ENCODE results near the gene TGFB1I1.
"Not testable (repeated sequence)": the region's sequence is repeated elsewhere in the genome, so short reads cannot be mapped to it uniquely, and the experiment has no call there.

TGFB1I1 gene

GRCh38 chr16:31473264-31473984 lies 1.5 kb downstream of the TGFB1I1 start:
- no peak for DNase-seq

- DNase-seq, result no peak
Measured at GRCh38 chr16:31474173-31474714, 2.3 kb downstream of the TGFB1I1 start.

GRCh38 chr16:31474773-31475738 lies 3.1 kb downstream of the TGFB1I1 start:
- no peak for DNase-seq

GRCh38 chr16:31475946-31476302 lies 4.0 kb downstream of the TGFB1I1 start:
- no peak for DNase-seq

DNA sequence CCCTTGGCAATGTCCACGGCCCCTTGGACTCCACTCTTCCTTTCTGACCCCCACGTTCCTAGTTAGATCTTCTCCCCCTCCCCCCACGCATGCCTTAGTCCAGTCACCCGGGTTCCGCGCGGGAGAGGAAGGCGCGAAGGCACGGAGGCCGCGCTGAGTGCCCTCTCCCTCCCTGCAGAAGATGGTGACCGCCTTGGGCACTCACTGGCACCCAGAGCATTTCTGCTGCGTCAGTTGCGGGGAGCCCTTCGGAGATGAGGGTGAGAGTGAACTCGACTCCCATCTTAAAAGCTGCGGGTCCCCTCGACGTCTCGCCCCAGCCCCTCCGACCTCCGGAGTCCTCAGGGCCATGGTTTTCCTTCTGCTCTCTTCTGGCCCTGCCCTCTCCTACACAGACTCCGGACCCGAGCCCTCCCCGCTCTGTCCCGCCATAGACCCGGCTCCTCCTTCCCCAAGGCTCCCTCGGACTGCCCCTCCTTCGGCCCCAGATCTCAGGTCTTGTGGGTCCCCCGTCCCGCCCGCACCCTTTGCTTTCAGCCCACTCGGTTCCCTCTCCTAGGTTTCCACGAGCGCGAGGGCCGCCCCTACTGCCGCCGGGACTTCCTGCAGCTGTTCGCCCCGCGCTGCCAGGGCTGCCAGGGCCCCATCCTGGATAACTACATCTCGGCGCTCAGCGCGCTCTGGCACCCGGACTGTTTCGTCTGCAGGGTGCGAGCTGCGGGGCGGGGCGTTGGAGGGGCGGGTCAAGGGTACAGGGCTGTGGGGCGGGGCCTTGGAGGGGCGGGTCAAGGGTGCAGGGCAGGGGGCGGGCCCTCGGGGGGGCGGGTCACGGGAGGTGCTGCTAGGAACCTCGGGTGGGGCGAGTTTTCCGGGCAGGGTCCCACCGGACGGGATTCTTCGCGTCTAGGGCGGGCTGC lies 4.6 kb downstream of the TGFB1I1 start:
- no peak for DNase-seq

- no peak for DNase-seq
Measured at GRCh38 chr16:31477220-31478216, 5.6 kb downstream of the TGFB1I1 start.

DNA sequence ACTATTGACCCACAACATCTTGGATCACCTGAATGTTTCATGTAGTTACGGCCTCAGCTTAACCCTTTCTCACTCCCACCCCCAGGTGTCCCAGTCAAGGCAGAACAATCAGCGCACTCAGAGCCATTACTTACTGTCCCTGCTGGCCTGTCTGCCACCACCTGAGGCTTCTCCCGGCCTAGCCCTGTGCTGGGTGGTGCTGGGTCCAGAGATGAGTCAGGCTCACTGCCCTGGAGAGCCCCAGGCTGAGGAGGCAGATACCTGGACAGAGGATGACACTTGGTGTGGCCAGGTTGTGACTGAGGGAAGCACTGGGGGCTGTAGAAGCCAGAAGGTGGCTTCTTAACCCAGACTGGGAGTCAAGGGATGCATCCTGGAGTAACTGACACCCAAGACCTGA lies 7.0 kb downstream of the TGFB1I1 start:
- no peak for DNase-seq

- no peak for DNase-seq
Measured at GRCh38 chr16:31479751-31480150, 7.8 kb downstream of the TGFB1I1 start.

DNA sequence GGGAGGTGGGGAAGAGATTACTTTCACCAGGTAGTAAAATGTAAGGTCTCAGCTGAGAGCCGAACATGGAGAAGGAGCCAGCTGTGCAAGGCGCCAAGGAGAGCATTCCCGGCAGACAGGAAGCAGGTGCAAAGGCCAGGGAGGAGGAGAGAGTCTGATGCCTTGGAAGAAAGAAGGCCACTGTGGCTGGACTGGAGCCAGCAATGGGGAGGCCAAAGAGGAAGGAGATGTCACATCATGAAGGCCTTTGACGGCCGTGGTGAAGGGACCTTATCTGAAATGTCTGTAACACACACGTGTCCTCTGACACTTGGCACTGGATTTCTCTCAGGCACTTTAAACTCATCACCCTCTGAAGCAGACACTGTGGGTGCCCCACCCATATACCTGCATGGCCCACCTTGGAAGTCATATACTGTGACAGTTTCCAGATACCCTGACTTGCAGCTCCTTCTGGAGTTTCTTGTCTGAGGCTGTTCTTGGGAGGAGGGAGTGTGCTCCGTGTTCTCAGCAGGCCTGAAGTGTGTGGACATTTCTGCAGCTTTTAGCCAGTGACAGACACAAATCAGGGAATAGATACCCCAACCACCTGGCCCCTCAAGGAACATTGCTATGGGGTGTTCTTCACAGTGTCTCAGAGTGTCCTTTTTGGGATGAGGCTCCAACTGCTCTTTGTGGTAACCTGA lies 9.0 kb downstream of the TGFB1I1 start:
- no peak for DNase-seq

DNA sequence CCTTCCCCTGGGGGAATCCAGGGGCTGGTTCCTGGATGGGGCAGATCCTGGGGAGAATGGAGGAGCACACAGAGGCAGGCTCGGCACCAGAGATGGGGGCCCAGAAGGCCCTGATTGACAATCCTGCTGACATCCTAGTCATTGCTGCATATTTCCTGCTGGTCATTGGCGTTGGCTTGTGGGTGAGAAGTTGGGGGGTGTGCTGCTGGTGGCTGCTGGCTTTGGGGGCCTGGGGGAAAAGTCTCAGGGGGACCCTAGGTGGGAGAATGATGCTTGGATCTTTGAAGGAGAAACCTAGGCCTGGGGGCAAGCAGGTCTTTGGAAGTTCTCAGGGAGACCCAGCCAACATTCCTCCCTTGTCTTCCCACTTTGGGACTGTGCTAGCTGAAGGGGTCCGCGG lies 11.1 kb downstream of the TGFB1I1 start, which contains the start of gene SLC5A2:
SLC5A2 (plus strand) TSS at position 43 of the 400 bp plus-strand sequence; CDS start at position 57, 14 bp downstream.
- no peak for DNase-seq

GRCh38 chr16:31484048-31484447 lies 12.1 kb downstream of the TGFB1I1 start:
- not testable (repeated sequence) for DNase-seq

- no peak for DNase-seq
Measured at GRCh38 chr16:31484491-31485171, 12.7 kb downstream of the TGFB1I1 start.

GRCh38 chr16:31485571-31485970 lies 13.6 kb downstream of the TGFB1I1 start:
- DNase-seq, result no peak

- no peak for DNase-seq
Measured at GRCh38 chr16:31486045-31486444, 14.1 kb downstream of the TGFB1I1 start.

DNA sequence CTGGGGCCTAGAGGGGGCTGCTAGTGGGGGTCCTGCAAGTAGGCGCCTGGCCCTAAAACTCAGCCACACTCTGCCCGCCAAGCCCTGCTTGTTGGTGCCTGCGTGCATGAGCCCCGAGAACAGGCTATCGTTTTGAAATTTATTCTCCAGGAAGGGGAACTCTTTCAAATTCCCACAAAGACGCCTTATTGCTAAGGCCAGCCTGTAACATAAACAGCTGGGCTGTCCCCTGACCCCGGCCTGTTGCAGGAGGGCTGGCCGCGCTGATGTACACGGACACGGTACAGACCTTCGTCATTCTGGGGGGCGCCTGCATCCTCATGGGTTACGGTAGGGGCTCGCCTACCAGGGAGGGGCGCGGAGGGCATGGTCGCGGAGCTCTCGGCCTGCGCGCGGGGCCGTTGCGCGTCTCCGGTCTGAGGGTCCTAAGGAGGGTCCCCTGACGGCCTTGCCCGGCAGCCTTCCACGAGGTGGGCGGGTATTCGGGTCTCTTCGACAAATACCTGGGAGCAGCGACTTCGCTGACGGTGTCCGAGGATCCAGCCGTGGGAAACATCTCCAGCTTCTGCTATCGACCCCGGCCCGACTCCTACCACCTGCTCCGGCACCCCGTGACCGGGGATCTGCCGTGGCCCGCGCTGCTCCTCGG lies 15.2 kb downstream of the TGFB1I1 start:
- no peak for DNase-seq

DNA sequence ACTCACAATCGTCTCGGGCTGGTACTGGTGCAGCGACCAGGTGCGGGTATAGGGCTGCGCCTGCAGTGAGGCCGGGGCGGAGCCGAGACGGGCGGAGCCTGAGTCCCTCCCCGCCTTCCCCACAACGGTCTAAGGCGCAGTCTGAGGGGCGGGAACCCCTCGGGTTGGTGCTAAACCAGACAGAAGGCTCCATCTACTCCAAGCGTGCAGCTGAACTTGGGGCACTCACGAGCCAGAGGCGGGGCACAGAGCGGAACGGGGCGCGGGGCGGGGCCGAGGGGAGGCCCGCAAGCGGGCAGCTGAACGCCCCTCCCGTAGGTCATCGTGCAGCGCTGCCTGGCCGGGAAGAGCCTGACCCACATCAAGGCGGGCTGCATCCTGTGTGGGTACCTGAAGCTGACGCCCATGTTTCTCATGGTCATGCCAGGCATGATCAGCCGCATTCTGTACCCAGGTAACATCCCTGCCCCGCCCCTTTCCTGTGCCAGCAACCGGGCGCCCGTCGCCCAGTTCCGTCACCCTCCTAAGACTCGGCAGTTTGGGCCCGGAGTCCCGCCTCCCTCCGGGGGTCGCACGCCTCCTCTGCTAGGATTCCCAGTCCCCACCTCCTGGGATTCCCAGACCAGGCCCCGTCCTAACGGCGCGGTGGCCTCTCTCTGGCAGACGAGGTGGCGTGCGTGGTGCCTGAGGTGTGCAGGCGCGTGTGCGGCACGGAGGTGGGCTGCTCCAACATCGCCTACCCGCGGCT lies 15.9 kb downstream of the TGFB1I1 start:
- DNase-seq, result peak; percentile 85

DNA sequence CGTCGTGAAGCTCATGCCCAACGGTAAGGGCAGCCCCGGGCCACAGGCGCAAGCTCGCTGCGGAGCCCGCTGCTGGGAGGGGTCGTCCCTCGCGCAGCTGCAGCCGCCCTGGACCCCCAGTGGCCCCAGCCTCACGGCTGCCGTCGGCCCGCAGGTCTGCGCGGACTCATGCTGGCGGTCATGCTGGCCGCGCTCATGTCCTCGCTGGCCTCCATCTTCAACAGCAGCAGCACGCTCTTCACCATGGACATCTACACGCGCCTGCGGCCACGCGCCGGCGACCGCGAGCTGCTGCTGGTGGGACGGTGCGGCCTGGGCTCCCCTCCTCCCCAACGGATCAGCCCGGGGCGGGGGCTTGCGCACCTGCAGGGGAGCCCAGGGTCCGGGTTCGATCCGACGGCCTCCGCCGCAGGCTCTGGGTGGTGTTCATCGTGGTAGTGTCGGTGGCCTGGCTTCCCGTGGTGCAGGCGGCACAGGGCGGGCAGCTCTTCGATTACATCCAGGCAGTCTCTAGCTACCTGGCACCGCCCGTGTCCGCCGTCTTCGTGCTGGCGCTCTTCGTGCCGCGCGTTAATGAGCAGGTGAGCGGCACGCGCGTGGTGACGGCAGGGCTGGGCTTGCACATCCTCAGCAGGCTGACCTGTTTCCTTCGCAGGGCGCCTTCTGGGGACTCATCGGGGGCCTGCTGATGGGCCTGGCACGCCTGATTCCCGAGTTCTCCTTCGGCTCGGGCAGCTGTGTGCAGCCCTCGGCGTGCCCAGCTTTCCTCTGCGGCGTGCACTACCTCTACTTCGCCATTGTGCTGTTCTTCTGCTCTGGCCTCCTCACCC lies 16.7 kb downstream of the TGFB1I1 start:
- DNase-seq, result peak; percentile 49

DNA sequence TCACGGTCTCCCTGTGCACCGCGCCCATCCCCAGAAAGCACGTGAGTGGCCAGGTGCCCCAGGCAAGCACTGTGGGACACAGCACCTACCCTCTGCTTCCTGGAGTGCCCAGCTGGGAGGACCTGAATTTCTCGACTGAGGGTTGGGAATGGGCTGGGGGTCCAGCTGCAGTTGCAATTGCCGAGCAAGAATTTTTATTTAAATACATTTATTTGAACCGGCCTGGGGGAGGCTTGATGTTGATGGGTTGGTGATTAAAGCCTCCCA lies 17.3 kb downstream of the TGFB1I1 start:
- no peak for DNase-seq

All from NCI-H146 (cell line).